HepG2 (cell line): Measurements from ENCODE around the gene UBALD1. TPM values are rescaled to one million over a fixed set of nuclear protein-coding genes. Genes with fewer than 3 reads are reported as not detected.

ENCODE experiments used
- ARNT ChIP-seq: fragments of 450-650 bp; IDR thresholded peaks from 2 replicates; pipeline ENCODE4 v1.6.1; 2017
- CEBPG ChIP-seq: IDR thresholded peaks from 2 replicates; pipeline ENCODE4 v1.6.1; 2016
- CHCHD3 ChIP-seq: sonication (generic); formaldehyde crosslinking; IDR thresholded peaks from 2 replicates; pipeline ENCODE4 v1.8.0; 2022; ENCODE audit warnings: mild to moderate bottlenecking, missing genetic modification reagents, moderate library complexity
- EEA1 ChIP-seq: sonication (generic); formaldehyde crosslinking; IDR thresholded peaks from 2 replicates; pipeline ENCODE4 v1.5.1; 2020; ENCODE audit warnings: mild to moderate bottlenecking, missing genetic modification reagents, borderline replicate concordance
- ELF3 ChIP-seq: IDR thresholded peaks from 2 replicates; pipeline ENCODE4 v1.6.1; 2016; ENCODE audit warnings: missing genetic modification reagents, missing compliant biosample characterization
- FIP1L1 ChIP-seq: fragments of 200-400 bp; formaldehyde crosslinking; IDR thresholded peaks from 2 replicates; pipeline ENCODE4 v1.6.1; 2018; ENCODE audit warnings: low read depth, mild to moderate bottlenecking, low read length, moderate library complexity, borderline replicate concordance; ENCODE audit not compliant: insufficient read depth
- HDAC1 ChIP-seq: sonication (generic); formaldehyde crosslinking; IDR thresholded peaks from 2 replicates; pipeline ENCODE4 v1.5.1; 2020; ENCODE audit warnings: mild to moderate bottlenecking, missing genetic modification reagents
- KMT2A ChIP-seq: sonication (generic); formaldehyde crosslinking; IDR thresholded peaks from 2 replicates; pipeline ENCODE4 v1.4.0; 2020; ENCODE audit warnings: missing genetic modification reagents
- MAFK ChIP-seq, 2 experiments: IDR thresholded peaks in 1 of 2; conservative IDR thresholded peaks in 1 of 2; 2 replicates each; pipeline ENCODE4 v1.6.1; 2011; ENCODE audit warnings: improper control_type of control experiment in 2 of 2, low read length in 2 of 2
- NR2F1 ChIP-seq, 2 experiments: fragments of 450-650 bp in 1 of 2; formaldehyde crosslinking in 1 of 2; IDR thresholded peaks; 2 replicates each; pipeline versions ENCODE4 v1.5.0 to v1.6.1; 2016 to 2020; ENCODE audit warnings: mild to moderate bottlenecking in 1 of 2, missing compliant biosample characterization in 1 of 2, missing genetic modification reagents in 1 of 2, moderate library complexity in 1 of 2
- POGZ ChIP-seq: sonication (generic); formaldehyde crosslinking; IDR thresholded peaks from 2 replicates; pipeline ENCODE4 v1.4.0; 2020; ENCODE audit warnings: mild to moderate bottlenecking, missing genetic modification reagents
- RARG ChIP-seq: sonication (generic); formaldehyde crosslinking; IDR thresholded peaks from 2 replicates; pipeline ENCODE4 v1.4.0; 2020; ENCODE audit warnings: low read depth, mild to moderate bottlenecking, missing genetic modification reagents
- REL ChIP-seq: sonication (generic); formaldehyde crosslinking; conservative IDR thresholded peaks from 2 replicates; pipeline ENCODE4 v1.8.0; 2022; ENCODE audit warnings: mild to moderate bottlenecking, missing genetic modification reagents, moderate library complexity
- RXRB ChIP-seq: IDR thresholded peaks from 2 replicates; pipeline ENCODE4 v1.6.1; 2016; ENCODE audit warnings: borderline replicate concordance, missing genetic modification reagents, missing compliant biosample characterization
- SNAPC4 ChIP-seq: sonication (generic); formaldehyde crosslinking; IDR thresholded peaks from 2 replicates; pipeline ENCODE4 v1.4.0; 2020; ENCODE audit warnings: mild to moderate bottlenecking, missing genetic modification reagents
- SSRP1 ChIP-seq: IDR thresholded peaks from 2 replicates; pipeline ENCODE4 v1.6.1; 2016; ENCODE audit warnings: control low read depth
- SUZ12 ChIP-seq: fragments of 150-350 bp; IDR thresholded peaks from 2 replicates; pipeline ENCODE4 v1.6.1; 2014; ENCODE audit warnings: low read depth, low read length
- TAF15 ChIP-seq: fragments of 200-400 bp; formaldehyde crosslinking; IDR thresholded peaks from one replicate; pipeline ENCODE4 v1.6.1; 2018; ENCODE audit warnings: mild to moderate bottlenecking, low read depth, low read length; ENCODE audit not compliant: poor library complexity, severe bottlenecking
- ZFP36L2 ChIP-seq: sonication (generic); formaldehyde crosslinking; IDR thresholded peaks from 2 replicates; pipeline ENCODE4 v1.4.0; 2020; ENCODE audit warnings: missing genetic modification reagents
- ZFP37 ChIP-seq: sonication (generic); formaldehyde crosslinking; IDR thresholded peaks from 2 replicates; pipeline ENCODE4 v1.4.0; 2020; ENCODE audit warnings: missing genetic modification reagents, borderline replicate concordance
- ZNF350 ChIP-seq: sonication (generic); formaldehyde crosslinking; IDR thresholded peaks from 2 replicates; pipeline ENCODE4 v1.4.0; 2020; ENCODE audit warnings: mild to moderate bottlenecking, low read depth, missing genetic modification reagents, borderline replicate concordance
- ZNF44 ChIP-seq: sonication (generic); formaldehyde crosslinking; IDR thresholded peaks from 2 replicates; pipeline ENCODE4 v1.5.1; 2020; ENCODE audit warnings: mild to moderate bottlenecking, missing genetic modification reagents
- ZNF883 ChIP-seq: sonication (generic); formaldehyde crosslinking; IDR thresholded peaks from 2 replicates; pipeline ENCODE4 v1.5.1; 2020; ENCODE audit warnings: mild to moderate bottlenecking, missing genetic modification reagents; ENCODE audit errors: not compliant biosample characterization
- polyA plus RNA-seq, 8 experiments: library from polyadenylated mRNA; depleted of rRNA in 3 of 8; stranded (reverse) in 7 of 8; unstranded in 1 of 8; fragments of >200 nt; fragmentation: Illumina TruSeq in 4 of 8; extraction: Trizol in 4 of 8; gene quantifications; 2 replicates each; pipeline versions ENCODE4 v1.2.1 to v1.2.3, GENCODE V29; 2011 to 2016; ENCODE audit warnings: low read depth in 4 of 8, missing spikeins in 1 of 8, mixed read lengths in 1 of 8; ENCODE audit not compliant: insufficient read depth in 1 of 8
- total RNA-seq, 5 experiments: library from RNA; depleted of rRNA; stranded (reverse); fragments of >200 nt; fragmentation: Illumina TruSeq; extraction: Trizol; gene quantifications; 2 replicates each; pipeline ENCODE4 v1.2.3, GENCODE V29; 2016; ENCODE audit warnings: low read depth in 1 of 5
- TF ChIP-seq, protein P1 (sequence below): IDR thresholded peaks from 2 replicates; pipeline ENCODE4 v1.6.1; 2018; ENCODE audit warnings: missing genetic modification reagents, mild to moderate bottlenecking, missing compliant biosample characterization

The UBALD1 gene
- total and polyA plus RNA-seq, 2 of the 13 experiments (the other 11 are each of a cell fraction or from before 2014, with no cell fraction given): 6.8 to 12.3 TPM

- TF ChIP-seq, protein P1, sequence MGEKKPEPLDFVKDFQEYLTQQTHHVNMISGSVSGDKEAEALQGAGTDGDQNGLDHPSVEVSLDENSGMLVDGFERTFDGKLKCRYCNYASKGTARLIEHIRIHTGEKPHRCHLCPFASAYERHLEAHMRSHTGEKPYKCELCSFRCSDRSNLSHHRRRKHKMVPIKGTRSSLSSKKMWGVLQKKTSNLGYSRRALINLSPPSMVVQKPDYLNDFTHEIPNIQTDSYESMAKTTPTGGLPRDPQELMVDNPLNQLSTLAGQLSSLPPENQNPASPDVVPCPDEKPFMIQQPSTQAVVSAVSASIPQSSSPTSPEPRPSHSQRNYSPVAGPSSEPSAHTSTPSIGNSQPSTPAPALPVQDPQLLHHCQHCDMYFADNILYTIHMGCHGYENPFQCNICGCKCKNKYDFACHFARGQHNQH (CRISPR knock-in tag): peak; percentile 72; the same call in 1 of the 2 replicates
- TF ChIP-seq ZNF44 (CRISPR knock-in tag) (no peak), ZNF883 (CRISPR knock-in tag) (peak; percentile 9), REL (peak; percentile 54), EEA1 (0 out of 2 replicates have a peak, but pooled peaks have one; percentile 36), TAF15 (no peak), POGZ (CRISPR knock-in tag) (no peak), ELF3 (CRISPR knock-in tag) (peak; percentile 49; the same call in 1 of the 2 replicates), FIP1L1 (no peak), MAFK (conservative IDR thresholded peaks at IDR 0.05 in 1 of 2, IDR thresholded peaks at IDR 0.05 in 1 of 2; ENCODE audit: low read length in 2 of 2) (no peak), CHCHD3 (CRISPR knock-in tag) (no peak), CEBPG (no peak), ZFP36L2 (CRISPR knock-in tag) (no peak), HDAC1 (peak; percentile 73), SSRP1 (CRISPR knock-in tag) (no peak), RARG (CRISPR knock-in tag) (peak; percentile 28; the same call in 1 of the 2 replicates), SUZ12 (peak; percentile 73), SNAPC4 (no peak), ZFP37 (CRISPR knock-in tag) (no peak; the same call in 1 of the 2 replicates), NR2F1 (CRISPR knock-in tag; IDR thresholded peaks at IDR 0.05) (no peak), ARNT (no peak), ZNF350 (CRISPR knock-in tag) (no peak; the same call in 1 of the 2 replicates), RXRB (CRISPR knock-in tag) (peak; percentile 62; the same call in 1 of the 2 replicates), KMT2A (CRISPR knock-in tag) (peak; percentile 51; the same call in 1 of the 2 replicates)
Measured at GRCh38 chr16:4614571-4615383, at the start of gene UBALD1 (continued).
